IPS-11a (cell line): ENCODE data around the gene MAP7D2.
A peak's percentile ranks its signal among the peaks of the same experiment; 100 is the strongest.

Source experiments
- H3K4me3 ChIP-seq: one replicate; pipeline ENCODE4 v1.5.1; 2013; ENCODE audit warnings: low read depth, low read length, control low read depth

The MAP7D2 gene

GRCh38 chrX:20046223-20046622, 70.5 kb downstream of the MAP7D2 start:
- no peak overlapping the region for H3K4me3 ChIP-seq

- no peak overlapping the region for H3K4me3 ChIP-seq
Observed at GRCh38 chrX:20042221-20042620, 74.5 kb downstream of the MAP7D2 start.

DNA sequence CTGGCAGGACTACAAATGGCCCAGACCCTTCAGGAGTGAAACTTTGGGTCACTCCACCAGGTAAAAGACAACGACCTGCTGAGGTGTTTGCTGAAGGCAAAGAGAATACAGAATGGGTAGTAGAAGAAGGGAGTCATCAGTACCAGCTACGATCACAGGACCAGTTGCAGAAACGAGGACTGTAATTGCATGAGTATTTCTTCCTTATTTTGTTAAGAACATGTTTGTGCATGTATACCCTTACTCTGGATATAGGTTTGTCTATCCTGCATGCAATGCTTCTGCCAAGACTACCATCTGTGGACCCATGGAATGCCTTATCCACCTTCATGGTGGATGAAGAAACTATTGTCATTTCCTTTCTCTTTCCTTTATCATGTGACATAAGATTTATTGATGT, 77.7 kb downstream of the MAP7D2 start:
- no peak overlapping the region for H3K4me3 ChIP-seq

GRCh38 chrX:20037186-20037585, 79.5 kb downstream of the MAP7D2 start:
- H3K4me3 ChIP-seq = no peak overlapping the region

GRCh38 chrX:20032201-20032600, 84.5 kb downstream of the MAP7D2 start:
- no peak overlapping the region for H3K4me3 ChIP-seq

GRCh38 chrX:20029728-20030127, 87.0 kb downstream of the MAP7D2 start:
- H3K4me3 ChIP-seq = no peak overlapping the region

DNA sequence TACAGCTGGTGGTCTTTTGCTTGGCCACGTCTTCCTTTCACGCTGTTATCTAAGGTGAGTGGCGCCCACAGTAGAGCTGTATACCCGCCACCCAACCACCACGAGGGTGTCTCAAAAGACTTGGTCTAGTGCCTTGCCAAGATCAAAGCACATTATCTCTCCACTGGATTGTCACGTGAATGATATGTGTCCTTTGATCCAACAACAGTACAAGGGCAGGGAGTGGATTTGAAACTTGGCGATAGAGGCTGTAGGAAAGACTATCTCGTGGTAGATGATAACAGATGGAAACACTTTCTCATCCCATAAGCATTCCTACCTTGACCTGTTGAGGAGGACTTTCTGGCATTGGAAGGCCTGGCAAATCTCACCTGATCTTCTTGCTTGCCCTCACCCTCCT, 88.1 kb downstream of the MAP7D2 start:
- no peak overlapping the region for H3K4me3 ChIP-seq

- no peak overlapping the region for H3K4me3 ChIP-seq
Observed at GRCh38 chrX:20026278-20026677, 90.4 kb downstream of the MAP7D2 start.

- no peak overlapping the region for H3K4me3 ChIP-seq
Observed at GRCh38 chrX:20019672-20020365, 96.9 kb downstream of the MAP7D2 start.

- H3K4me3 ChIP-seq = no peak overlapping the region
Observed at GRCh38 chrX:20016616-20016945, 100.1 kb downstream of the MAP7D2 start.

- H3K4me3 ChIP-seq = no peak overlapping the region
Observed at GRCh38 chrX:20015945-20016615, 100.6 kb downstream of the MAP7D2 start.

GRCh38 chrX:20015422-20015821, 101.3 kb downstream of the MAP7D2 start:
- H3K4me3 ChIP-seq = no peak overlapping the region

DNA sequence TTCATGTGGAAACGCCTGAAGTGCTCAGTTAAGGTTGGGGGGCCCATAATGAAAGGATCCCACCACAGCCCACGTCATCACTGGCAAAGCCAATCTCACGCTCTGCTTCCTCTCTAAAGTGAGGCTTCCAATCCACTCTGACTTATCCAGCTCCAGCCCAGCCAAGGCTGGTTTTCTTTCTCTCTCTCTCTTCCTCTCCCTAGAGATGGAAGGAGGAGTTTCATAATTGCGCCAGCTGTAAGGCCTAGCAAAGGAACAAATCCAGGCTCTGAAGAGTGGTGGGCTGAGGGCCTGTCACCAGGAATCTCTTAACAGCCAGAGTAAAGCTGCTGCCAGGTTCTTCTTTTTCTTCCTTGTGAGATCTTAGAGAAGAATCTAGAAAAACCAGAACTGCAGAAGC, 105.1 kb downstream of the MAP7D2 start:
- H3K4me3 ChIP-seq = no peak overlapping the region

DNA sequence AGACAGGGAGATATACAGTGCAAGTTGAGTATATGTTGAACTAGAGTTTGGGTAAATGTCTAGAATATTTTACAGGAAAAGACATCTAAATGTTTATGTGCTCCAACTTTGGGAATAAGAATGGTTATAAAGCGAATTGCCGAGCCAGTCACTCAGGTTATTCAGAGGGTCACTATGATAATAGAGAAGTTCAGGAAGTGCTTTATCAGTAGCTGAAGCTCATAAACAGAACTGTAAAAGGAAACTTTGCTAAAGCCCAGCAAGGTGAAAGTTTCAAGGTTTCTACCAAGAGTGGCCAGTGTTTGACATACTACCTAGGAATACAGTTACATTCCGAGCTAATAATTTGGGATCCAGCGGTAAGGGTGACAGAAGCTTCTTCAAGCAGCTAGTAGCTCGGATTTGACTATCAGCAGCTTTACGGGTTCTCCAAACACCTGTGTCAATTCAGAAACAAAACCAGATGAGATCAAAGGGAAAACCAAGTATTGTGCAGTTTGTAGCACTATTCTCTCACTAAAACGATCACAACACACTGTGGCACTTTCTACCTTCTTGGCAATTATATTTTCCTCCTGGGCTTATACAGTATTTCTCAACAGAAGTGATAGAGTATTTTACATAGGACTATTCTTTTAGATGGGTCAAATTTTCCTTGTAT, 108.6 kb downstream of the MAP7D2 start:
- no peak overlapping the region for H3K4me3 ChIP-seq

- no peak overlapping the region for H3K4me3 ChIP-seq
Observed at GRCh38 chrX:20005883-20006282, 110.8 kb downstream of the MAP7D2 start.

- no peak overlapping the region for H3K4me3 ChIP-seq
Observed at GRCh38 chrX:20001588-20001987, 115.1 kb downstream of the MAP7D2 start.

GRCh38 chrX:19991350-19991718, 125.4 kb downstream of the MAP7D2 start:
- no peak overlapping the region for H3K4me3 ChIP-seq

GRCh38 chrX:19990556-19991349, 126.0 kb downstream of the MAP7D2 start, which contains the start of gene BCLAF3:
Gene BCLAF3 (minus strand): TSS chrX:19991061. CDS start chrX:19970264, 20,797 bp downstream.
- peak within 1 kb of the TSS; percentile 60 for H3K4me3 ChIP-seq

DNA sequence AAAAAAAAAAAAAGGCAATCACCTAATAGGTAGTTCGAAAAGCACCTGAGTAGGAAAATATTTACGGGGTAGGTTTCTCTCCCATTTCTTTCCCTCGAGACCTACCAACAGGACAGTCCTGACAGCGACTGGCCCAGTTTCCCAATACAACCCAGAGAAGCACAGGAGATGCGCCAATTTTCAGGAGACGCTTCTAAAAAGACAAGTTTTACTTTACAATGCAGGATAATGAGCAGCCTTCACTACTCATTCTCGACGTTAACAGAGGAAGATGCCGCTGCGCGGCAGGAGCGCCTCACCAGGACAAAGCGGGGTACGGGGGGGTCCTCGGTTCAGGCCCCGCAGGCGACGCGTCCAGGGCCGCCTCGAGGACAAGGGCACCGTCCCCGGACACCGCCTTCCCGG, 126.6 kb downstream of the MAP7D2 start:
- peak overlapping the region; percentile 60 for H3K4me3 ChIP-seq

- no peak overlapping the region for H3K4me3 ChIP-seq
Observed at GRCh38 chrX:19987856-19988255, 128.9 kb downstream of the MAP7D2 start.

DNA sequence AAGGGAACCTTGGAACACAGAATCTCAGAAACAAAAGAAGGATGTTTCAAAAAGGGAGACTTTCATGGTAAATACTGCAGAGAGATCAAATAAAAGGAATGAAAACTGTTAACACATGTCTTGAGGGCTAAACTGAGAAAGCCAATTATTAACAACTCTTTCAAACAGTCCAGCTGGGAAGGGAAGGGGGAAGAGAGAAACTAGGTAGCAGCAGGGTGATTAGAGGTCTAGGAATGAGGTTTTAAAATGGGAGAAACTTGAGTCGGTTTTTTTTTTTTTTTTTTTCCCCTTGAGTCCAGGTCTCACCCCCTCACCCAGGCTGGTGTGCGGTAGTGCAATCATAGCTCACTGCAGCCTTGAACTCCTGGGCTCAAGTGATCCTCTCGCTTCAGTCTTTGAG, 130.2 kb downstream of the MAP7D2 start:
- H3K4me3 ChIP-seq = no peak overlapping the region
